A549 (cell line): Measurements from ENCODE around the gene FAM180B. TPM values are rescaled to one million over a fixed set of nuclear protein-coding genes. Genes with fewer than 3 reads are reported as not detected.

Experiments used
- ATAC-seq, 2 experiments: fragments of 200-7000 bp in 1 of 2; fragments of >200 bp in 1 of 2; cut with Nextera tagmentation in 1 of 2; cut with Tn5 transposase in 1 of 2; 3 replicates each; pipeline versions ENCODE4 v1.8.0 to v1.9.1; 2018 to 2020; ENCODE audit warnings: mild to moderate bottlenecking in 1 of 2, moderate library complexity in 1 of 2
- CTCF ChIA-PET: fragments of 300-600 bp; sonication (Branson Sonifier 250); formaldehyde crosslinking; extraction: SDS; loops from one replicate; lab custom pipeline; 2021; ENCODE audit warnings: antibody characterized with exemption, inconsistent platforms; lab: Yijun Ruan, JAX
- POLR2A ChIA-PET: fragments of 350-600 bp; formaldehyde crosslinking; extraction: SDS; loops from one replicate; lab custom pipeline; 2021; ENCODE audit warnings: antibody characterized with exemption, inconsistent platforms; lab: Yijun Ruan, JAX
- DNase-seq, 2 experiments: peaks; one replicate each; pipeline versions ENCODE4 v3.0.0 to v3.0.0-alpha.2; 2011 to 2016; ENCODE audit warnings: low read depth in 1 of 2, low spot score in 1 of 2
- FAIRE-seq: peaks from 2 replicates; lab custom pipeline; 2011; peaks lifted over from hg19 to GRCh38; lab: Jason Lieb, UNC
- H3K27ac ChIP-seq, 2 experiments: fragments of >200 bp; sonication (Bioruptor Twin); formaldehyde crosslinking; 3 replicates each; pipeline ENCODE4 v1.5.1; 2016 to 2017
- H3K4me1 ChIP-seq: fragments of >200 bp; sonication (Bioruptor Twin); formaldehyde crosslinking; 3 replicates; pipeline ENCODE4 v1.6.1; 2016
- H3K4me2 ChIP-seq: fragments of >200 bp; sonication (Bioruptor Twin); formaldehyde crosslinking; 3 replicates; pipeline ENCODE4 v1.6.1; 2016
- H3K4me3 ChIP-seq: fragments of >200 bp; sonication (Bioruptor Twin); formaldehyde crosslinking; 3 replicates; pipeline ENCODE4 v1.5.1; 2016
- H3K9me3 ChIP-seq: fragments of >200 bp; sonication (Bioruptor Twin); formaldehyde crosslinking; 3 replicates; pipeline ENCODE4 v1.6.1; 2016
- CBX2 ChIP-seq: fragments of 200-600 bp; sonication (generic); IDR thresholded peaks from 2 replicates; pipeline ENCODE4 v1.6.1; 2016; ENCODE audit warnings: low read depth, mild to moderate bottlenecking, borderline replicate concordance
- CHD4 ChIP-seq: fragments of 200-600 bp; sonication (generic); IDR thresholded peaks from 2 replicates; pipeline ENCODE4 v1.6.1; 2016; ENCODE audit warnings: antibody characterized with exemption, mild to moderate bottlenecking, borderline replicate concordance
- EHF ChIP-seq: fragments of 250-450 bp; sonication (Bioruptor Pico); IDR thresholded peaks from 2 replicates; pipeline ENCODE4 v1.5.0; 2020; ENCODE audit warnings: mild to moderate bottlenecking
- EP300 ChIP-seq, 2 experiments: fragments of >200 bp; sonication (Bioruptor Twin); formaldehyde crosslinking; IDR thresholded peaks; 2 replicates in 1 of 2; 3 replicates in 1 of 2; pipeline ENCODE4 v1.6.1; 2016 to 2017
- GATA3 ChIP-seq: IDR thresholded peaks from 2 replicates; pipeline ENCODE4 v1.6.1; 2012; ENCODE audit warnings: borderline replicate concordance
- HOXA7 ChIP-seq: fragments of 250-450 bp; sonication (Bioruptor Pico); IDR thresholded peaks from 2 replicates; pipeline ENCODE4 v1.5.0; 2020; ENCODE audit warnings: mild to moderate bottlenecking, moderate library complexity
- HOXB13 ChIP-seq: fragments of 250-450 bp; sonication (Bioruptor Pico); IDR thresholded peaks from 2 replicates; pipeline ENCODE4 v1.5.0; 2020; ENCODE audit warnings: low read depth, mild to moderate bottlenecking, moderate library complexity
- JUN ChIP-seq, 2 experiments: fragments of >200 bp; sonication (Bioruptor Twin); formaldehyde crosslinking; IDR thresholded peaks; 2 replicates in 1 of 2; 3 replicates in 1 of 2; pipeline ENCODE4 v1.6.1; 2016 to 2017
- KDM5A ChIP-seq: fragments of 200-600 bp; sonication (generic); IDR thresholded peaks from 2 replicates; pipeline ENCODE4 v1.6.1; 2016; ENCODE audit warnings: antibody characterized with exemption, mild to moderate bottlenecking
- MAZ ChIP-seq: fragments of 150-350 bp; IDR thresholded peaks from 2 replicates; pipeline ENCODE4 v1.6.1; 2014; ENCODE audit warnings: antibody characterized with exemption, low read depth, low read length, borderline replicate concordance
- MYC ChIP-seq: IDR thresholded peaks from 2 replicates; pipeline ENCODE4 v1.6.1; 2012; ENCODE audit warnings: mild to moderate bottlenecking, inconsistent platforms, low read length, improper control_type of control experiment, borderline replicate concordance
- RCOR1 ChIP-seq: fragments of 150-350 bp; IDR thresholded peaks from 2 replicates; pipeline ENCODE4 v1.6.1; 2014; ENCODE audit warnings: antibody characterized with exemption, low read length, low read depth
- RFX5 ChIP-seq: fragments of 450-650 bp; IDR thresholded peaks from 2 replicates; pipeline ENCODE4 v1.7.1; 2014; ENCODE audit warnings: antibody characterized with exemption, mild to moderate bottlenecking, moderate library complexity
- TP53 ChIP-seq: fragments of 250-450 bp; sonication (Bioruptor Pico); IDR thresholded peaks from 2 replicates; pipeline ENCODE4 v1.5.0; 2021; ENCODE audit warnings: mild to moderate bottlenecking, moderate library complexity
- ZC3H11A ChIP-seq: fragments of 450-650 bp; IDR thresholded peaks from 2 replicates; pipeline ENCODE4 v1.6.1; 2014; ENCODE audit warnings: antibody characterized with exemption, mild to moderate bottlenecking
- ZFP36 ChIP-seq: fragments of 450-650 bp; IDR thresholded peaks from 2 replicates; pipeline ENCODE4 v1.6.1; 2014; ENCODE audit warnings: borderline replicate concordance; ENCODE audit not compliant: partially characterized antibody
- ZSCAN20 ChIP-seq: fragments of 250-450 bp; sonication (Bioruptor Pico); IDR thresholded peaks from 2 replicates; pipeline ENCODE4 v1.8.0; 2022; ENCODE audit warnings: mild to moderate bottlenecking, moderate library complexity
- WGBS: methylation state at CpG from one replicate; pipeline ENCODE4 v1.1.6; 2017; ENCODE audit errors: missing lambda C conversion rate; 5-methylcytosine and 5-hydroxymethylcytosine counted together
- polyA plus RNA-seq, 4 experiments: library from polyadenylated mRNA; depleted of rRNA in 3 of 4; stranded (reverse); fragments of >200 nt; fragmentation: RNase III in 1 of 4; extraction: RNeasy Plus Mini Kit Qiagen cat#74134 plus additional on column Dnase treatment in 1 of 4; gene quantifications; 2 replicates in 3 of 4; 3 replicates in 1 of 4; pipeline ENCODE4 v1.2.3, GENCODE V29; 2011 to 2017
- TF ChIP-seq, protein P1 (sequence below): fragments of >200 bp; sonication (Bioruptor Twin); formaldehyde crosslinking; IDR thresholded peaks from 3 replicates; pipeline ENCODE4 v1.5.1; 2016
- TF ChIP-seq, protein P2 (sequence below): IDR thresholded peaks from 2 replicates; pipeline ENCODE4 v1.6.1; 2012; ENCODE audit warnings: low read depth, borderline replicate concordance
- TF ChIP-seq, protein P3 (sequence below): fragments of 450-650 bp; IDR thresholded peaks from 2 replicates; pipeline ENCODE4 v1.6.1; 2014; ENCODE audit warnings: antibody characterized with exemption
- TF ChIP-seq, protein P4 (sequence below): IDR thresholded peaks from 2 replicates; pipeline ENCODE4 v1.6.1; 2012

FAM180B gene
- polyA plus RNA-seq, 2 of the 4 experiments (the other 2 are of a cell fraction) = not detected

DNA sequence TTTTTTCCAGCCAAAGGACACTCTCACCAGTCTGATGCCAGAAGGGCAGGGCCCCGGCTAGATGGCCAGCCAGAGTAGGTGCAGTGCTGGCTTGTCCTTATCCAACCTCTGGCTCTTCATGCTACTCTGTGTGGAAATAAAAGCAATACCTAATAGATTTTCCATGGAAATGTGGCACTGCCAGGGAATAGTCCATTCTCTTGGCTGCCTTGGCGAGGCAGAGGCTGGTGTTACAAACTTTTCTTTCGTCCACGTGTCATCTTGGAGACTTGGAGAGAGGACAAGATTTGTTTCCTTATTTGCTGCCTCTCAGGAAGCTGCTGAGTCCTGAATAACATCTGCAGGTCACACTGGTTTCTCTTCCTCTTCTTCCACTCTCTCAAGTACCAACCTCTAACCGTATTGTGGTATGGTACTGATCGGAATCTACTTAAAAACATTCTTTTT is 24.9 kb downstream of the FAM180B start:
- ChIA-PET POLR2A (no interaction called here), CTCF (interaction anchor here (1.0 kb wide), 1 partner anchor 237 kb away, joined by 3 read pairs; no protein-coding TSS in a partner anchor)
- ATAC-seq = peak in 1 of 2 experiments; percentile 15; a peak in 1 of 6 replicates

DNA sequence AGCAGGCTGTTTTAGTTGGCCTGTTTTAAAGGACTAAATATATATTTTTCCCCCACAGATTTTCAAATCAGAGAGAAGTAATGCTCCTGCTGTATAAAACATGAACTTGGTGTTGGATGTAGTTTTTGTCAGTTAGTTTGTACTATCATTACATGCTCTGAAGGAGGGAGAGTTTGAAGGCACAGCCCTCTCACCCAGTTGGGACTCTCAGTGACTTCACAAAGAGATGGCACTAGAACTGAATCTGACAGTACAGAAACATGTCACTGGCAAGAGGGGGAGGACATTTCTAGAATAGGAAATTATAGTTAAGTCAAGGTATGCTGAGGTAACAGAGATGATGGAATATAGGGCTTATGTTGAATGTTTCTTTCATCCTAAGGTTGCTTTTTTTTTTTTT is 28.8 kb downstream of the FAM180B start:
- ChIA-PET CTCF (no interaction called here), POLR2A (no interaction called here)
- no peak for ATAC-seq
- no peaks in the 10 kb centered on the region for H3K9me3 ChIP-seq
- no peak overlapping the region for H3K27ac ChIP-seq
- H3K4me3 ChIP-seq = no peak overlapping the region
- FAIRE-seq = no peak
- no peaks in the 10 kb centered on the region for H3K4me1 ChIP-seq
- H3K4me2 ChIP-seq = no peak overlapping the region
- no peak for TF ChIP-seq JUN (IDR thresholded peaks at IDR 0.05)
- no peak for TF ChIP-seq KDM5A
- TF ChIP-seq RFX5 = no peak
- no peak for TF ChIP-seq HOXB13 (CRISPR knock-in tag)
- TF ChIP-seq EHF (CRISPR knock-in tag) = no peak
- no peak for DNase-seq

More for the DNA sequence above, 24.9 kb downstream of the FAM180B start:
- Histone ChIP-seq H3K9me3 (no peaks in the 10 kb centered on the region), H3K4me3 (no peak overlapping the region), H3K4me2 (no peak overlapping the region), H3K4me1 (no peaks in the 10 kb centered on the region), H3K27ac (no peak overlapping the region)
- 92% methylated on average over 6 of the region's 6 CpGs for WGBS
- FAIRE-seq = no peak
- no peak for DNase-seq
- TF ChIP-seq HOXB13 (CRISPR knock-in tag) (no peak), EP300 (IDR thresholded peaks at IDR 0.05) (no peak), ZC3H11A (no peak), MYC (no peak), KDM5A (no peak), TP53 (CRISPR knock-in tag) (no peak), CBX2 (no peak), JUN (IDR thresholded peaks at IDR 0.05) (no peak), GATA3 (no peak), HOXA7 (CRISPR knock-in tag) (no peak), CHD4 (no peak), MAZ (no peak), ZSCAN20 (CRISPR knock-in tag) (no peak), ZFP36 (no peak), RCOR1 (no peak)
- TF ChIP-seq, protein P1, sequence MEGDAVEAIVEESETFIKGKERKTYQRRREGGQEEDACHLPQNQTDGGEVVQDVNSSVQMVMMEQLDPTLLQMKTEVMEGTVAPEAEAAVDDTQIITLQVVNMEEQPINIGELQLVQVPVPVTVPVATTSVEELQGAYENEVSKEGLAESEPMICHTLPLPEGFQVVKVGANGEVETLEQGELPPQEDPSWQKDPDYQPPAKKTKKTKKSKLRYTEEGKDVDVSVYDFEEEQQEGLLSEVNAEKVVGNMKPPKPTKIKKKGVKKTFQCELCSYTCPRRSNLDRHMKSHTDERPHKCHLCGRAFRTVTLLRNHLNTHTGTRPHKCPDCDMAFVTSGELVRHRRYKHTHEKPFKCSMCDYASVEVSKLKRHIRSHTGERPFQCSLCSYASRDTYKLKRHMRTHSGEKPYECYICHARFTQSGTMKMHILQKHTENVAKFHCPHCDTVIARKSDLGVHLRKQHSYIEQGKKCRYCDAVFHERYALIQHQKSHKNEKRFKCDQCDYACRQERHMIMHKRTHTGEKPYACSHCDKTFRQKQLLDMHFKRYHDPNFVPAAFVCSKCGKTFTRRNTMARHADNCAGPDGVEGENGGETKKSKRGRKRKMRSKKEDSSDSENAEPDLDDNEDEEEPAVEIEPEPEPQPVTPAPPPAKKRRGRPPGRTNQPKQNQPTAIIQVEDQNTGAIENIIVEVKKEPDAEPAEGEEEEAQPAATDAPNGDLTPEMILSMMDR = no peak
- TF ChIP-seq, protein P2, sequence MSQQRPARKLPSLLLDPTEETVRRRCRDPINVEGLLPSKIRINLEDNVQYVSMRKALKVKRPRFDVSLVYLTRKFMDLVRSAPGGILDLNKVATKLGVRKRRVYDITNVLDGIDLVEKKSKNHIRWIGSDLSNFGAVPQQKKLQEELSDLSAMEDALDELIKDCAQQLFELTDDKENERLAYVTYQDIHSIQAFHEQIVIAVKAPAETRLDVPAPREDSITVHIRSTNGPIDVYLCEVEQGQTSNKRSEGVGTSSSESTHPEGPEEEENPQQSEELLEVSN = no peak
- TF ChIP-seq, protein P3, sequence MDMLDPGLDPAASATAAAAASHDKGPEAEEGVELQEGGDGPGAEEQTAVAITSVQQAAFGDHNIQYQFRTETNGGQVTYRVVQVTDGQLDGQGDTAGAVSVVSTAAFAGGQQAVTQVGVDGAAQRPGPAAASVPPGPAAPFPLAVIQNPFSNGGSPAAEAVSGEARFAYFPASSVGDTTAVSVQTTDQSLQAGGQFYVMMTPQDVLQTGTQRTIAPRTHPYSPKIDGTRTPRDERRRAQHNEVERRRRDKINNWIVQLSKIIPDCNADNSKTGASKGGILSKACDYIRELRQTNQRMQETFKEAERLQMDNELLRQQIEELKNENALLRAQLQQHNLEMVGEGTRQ = no peak
- TF ChIP-seq, protein P4, sequence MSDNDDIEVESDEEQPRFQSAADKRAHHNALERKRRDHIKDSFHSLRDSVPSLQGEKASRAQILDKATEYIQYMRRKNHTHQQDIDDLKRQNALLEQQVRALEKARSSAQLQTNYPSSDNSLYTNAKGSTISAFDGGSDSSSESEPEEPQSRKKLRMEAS = no peak
- TF ChIP-seq, all 56 proteins: peak for 0
